HG03520 (cell line): ENCODE measurements around the gene EDNRA.
A peak's percentile ranks its signal among the peaks of the same experiment; 100 is the strongest.

Experiments used
- ATAC-seq: cut with Tn5 transposase; IDR thresholded peaks from one replicate; pipeline ENCODE4 v1.9.1; 2021; ENCODE audit warnings: mild to moderate bottlenecking, moderate library complexity; ENCODE audit not compliant: unreplicated experiment

The EDNRA gene

DNA sequence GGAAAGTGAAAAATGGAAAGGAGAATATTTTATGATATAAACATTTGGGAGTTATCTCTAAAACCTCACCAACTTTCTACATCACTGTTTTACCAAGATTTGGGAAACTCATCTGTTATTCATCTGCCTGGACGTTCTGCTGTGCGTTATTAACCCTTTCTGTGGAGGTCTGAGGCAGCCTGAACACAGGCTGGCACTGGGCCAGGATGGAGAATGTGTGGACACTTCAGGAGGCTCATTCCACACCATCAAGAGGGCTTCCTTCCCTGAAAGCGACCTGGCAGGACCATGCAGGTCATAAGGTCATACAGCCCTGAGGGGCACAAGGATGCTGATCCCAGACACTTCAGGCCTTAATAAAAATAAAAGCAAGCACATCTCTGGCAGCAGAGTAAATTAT is 105.1 kb downstream of the EDNRA start:
- ATAC-seq, result no peak

DNA sequence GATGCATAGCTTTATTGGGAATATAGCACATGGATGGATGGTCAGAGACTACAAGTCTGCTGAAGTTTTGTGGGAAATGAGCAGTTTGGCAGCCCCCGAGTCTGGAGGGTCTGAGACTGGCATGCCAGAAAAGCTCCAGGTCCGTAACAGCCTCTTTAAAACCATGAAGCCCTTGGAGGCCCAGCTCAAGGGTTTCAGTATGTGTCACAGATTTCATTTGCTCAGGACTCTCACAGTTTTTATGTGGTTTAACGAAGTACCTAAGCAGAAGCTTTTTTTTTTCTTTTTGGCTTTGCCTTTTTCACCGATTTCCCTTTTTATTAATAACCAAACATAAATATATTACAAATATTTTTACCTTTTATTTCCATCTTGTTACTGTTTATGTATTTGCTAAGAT is 105.7 kb downstream of the EDNRA start:
- peak; percentile 94 for ATAC-seq

- no peak for ATAC-seq
Observed at GRCh38 chr4:147587041-147587440, 106.1 kb downstream of the EDNRA start.

- no peak for ATAC-seq
Observed at GRCh38 chr4:147589586-147589985, 108.7 kb downstream of the EDNRA start.

- no peak for ATAC-seq
Observed at GRCh38 chr4:147590249-147590920, 109.5 kb downstream of the EDNRA start.

DNA sequence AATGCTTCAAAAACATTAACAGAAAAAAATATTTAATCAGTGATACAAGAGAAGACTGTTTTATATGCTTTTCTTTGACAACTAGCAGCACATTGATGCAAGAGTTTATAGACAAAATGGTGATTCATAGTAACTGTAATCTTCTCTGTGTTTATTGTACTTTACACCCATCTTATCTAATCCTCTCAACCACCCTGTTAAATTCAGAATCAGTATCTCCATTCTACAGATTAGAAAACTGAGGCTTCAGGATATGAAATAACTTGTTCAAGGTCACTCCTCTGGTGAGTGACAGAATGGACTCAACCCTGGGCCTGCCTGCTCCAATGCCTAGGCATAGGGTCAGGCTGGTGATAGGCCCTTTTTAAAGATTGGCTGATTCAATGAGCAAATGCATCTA is 110.2 kb downstream of the EDNRA start:
- ATAC-seq, result no peak

DNA sequence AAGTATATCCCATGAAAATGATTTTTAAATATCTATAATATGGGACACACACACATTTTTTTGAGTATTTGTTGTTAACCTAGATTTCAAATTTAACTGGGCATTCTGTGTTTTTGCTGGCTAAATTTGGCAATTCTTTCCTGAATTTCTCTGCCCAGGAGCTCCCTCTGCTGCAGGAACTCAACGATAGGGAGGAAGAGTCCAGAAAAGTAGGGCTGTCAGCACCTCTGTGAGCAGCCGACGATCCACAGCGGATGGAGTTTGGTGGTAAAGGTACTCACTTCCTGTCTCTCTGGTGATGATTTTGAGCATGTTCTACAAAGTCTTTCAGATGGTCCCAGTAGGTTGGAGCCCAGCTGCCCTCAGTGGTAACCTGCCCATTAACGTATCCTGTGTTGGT is 113.2 kb downstream of the EDNRA start:
- ATAC-seq, result no peak
